RWPE2 (cell line): ENCODE measurements around the gene TRIM54.
"Not testable (repeated sequence)": the region's sequence is repeated elsewhere in the genome, so short reads cannot be mapped to it uniquely, and the experiment has no call there.

Experiments used
- ATAC-seq: fragments of 200-7000 bp; cut with Tn5 transposase; 3 replicates; pipeline ENCODE4 v1.9.1; 2021; ENCODE audit warnings: low read depth
- DNase-seq: peaks from one replicate; pipeline ENCODE4 v3.0.0-alpha.2; 2020; ENCODE audit warnings: low spot score
- H3K27ac ChIP-seq: fragments of 450-650 bp; 2 replicates; pipeline ENCODE4 v1.5.1; 2017; ENCODE audit warnings: mild to moderate bottlenecking; ENCODE audit not compliant: poor library complexity, severe bottlenecking
- H3K27me3 ChIP-seq: fragments of 250-450 bp; sonication (Bioruptor Pico); 2 replicates; pipeline ENCODE4 v1.5.1; 2021; ENCODE audit warnings: mild to moderate bottlenecking, moderate library complexity; ENCODE audit not compliant: insufficient read depth, poor library complexity, severe bottlenecking
- H3K36me3 ChIP-seq: fragments of 250-450 bp; sonication (Bioruptor Pico); 2 replicates; pipeline ENCODE4 v1.5.1; 2020; ENCODE audit warnings: low read depth, mild to moderate bottlenecking, moderate library complexity
- H3K4me1 ChIP-seq: fragments of 250-450 bp; sonication (Bioruptor Pico); 2 replicates; pipeline ENCODE4 v1.5.1; 2021; ENCODE audit warnings: mild to moderate bottlenecking, moderate library complexity; ENCODE audit not compliant: insufficient read depth, poor library complexity, severe bottlenecking
- H3K4me3 ChIP-seq: fragments of 250-450 bp; sonication (Bioruptor Pico); 2 replicates; pipeline ENCODE4 v1.5.1; 2021; ENCODE audit warnings: mild to moderate bottlenecking, moderate library complexity; ENCODE audit not compliant: severe bottlenecking
- H3K9me3 ChIP-seq: fragments of 250-450 bp; sonication (Bioruptor Pico); 2 replicates; pipeline ENCODE4 v1.5.1; 2021; ENCODE audit warnings: mild to moderate bottlenecking, moderate library complexity; ENCODE audit not compliant: severe bottlenecking
- CTCF ChIP-seq: fragments of 450-650 bp; IDR thresholded peaks from one replicate; pipeline ENCODE4 v1.5.1; 2017; ENCODE audit warnings: mild to moderate bottlenecking, moderate library complexity; ENCODE audit not compliant: poor library complexity, severe bottlenecking

TRIM54 gene

DNA sequence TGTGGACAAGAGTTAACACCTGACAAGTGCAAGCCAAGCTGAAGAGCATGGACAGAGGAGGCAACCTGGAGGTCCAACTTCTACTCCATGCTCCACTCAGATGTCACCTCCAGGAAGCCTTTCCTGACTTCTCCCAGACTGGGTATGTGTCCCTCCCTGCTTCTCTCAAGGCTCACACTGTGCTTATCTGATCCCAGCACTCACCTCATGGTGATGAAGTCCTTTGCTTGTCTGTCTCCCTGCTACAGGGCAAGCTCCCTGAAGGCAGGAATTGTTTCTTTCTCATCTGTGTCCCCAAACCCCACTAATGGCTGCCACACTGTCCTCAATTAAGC lies 16.7 kb upstream of the TRIM54 start:
- TF ChIP-seq CTCF, result no peak

GRCh38 chr2:27268296-27268695 lies 13.9 kb upstream of the TRIM54 start:
- peaks cover 34% of the 10 kb centered on the region for H3K27me3 ChIP-seq
- not testable (repeated sequence) for H3K9me3 ChIP-seq, H3K27ac ChIP-seq, H3K36me3 ChIP-seq, DNase-seq, ATAC-seq, H3K4me1 ChIP-seq, H3K4me3 ChIP-seq

More for the DNA sequence above, 16.7 kb upstream of the TRIM54 start:
- Histone ChIP-seq H3K27me3 (peaks cover 60% of the 10 kb centered on the region), H3K4me1 (no peaks in the 10 kb centered on the region), H3K27ac (no peak overlapping the region), H3K4me3 (no peak overlapping the region), H3K36me3 (no peaks in the 10 kb centered on the region), H3K9me3 (no peaks in the 10 kb centered on the region)
- ATAC-seq (no peak), DNase-seq (no peak)

DNA sequence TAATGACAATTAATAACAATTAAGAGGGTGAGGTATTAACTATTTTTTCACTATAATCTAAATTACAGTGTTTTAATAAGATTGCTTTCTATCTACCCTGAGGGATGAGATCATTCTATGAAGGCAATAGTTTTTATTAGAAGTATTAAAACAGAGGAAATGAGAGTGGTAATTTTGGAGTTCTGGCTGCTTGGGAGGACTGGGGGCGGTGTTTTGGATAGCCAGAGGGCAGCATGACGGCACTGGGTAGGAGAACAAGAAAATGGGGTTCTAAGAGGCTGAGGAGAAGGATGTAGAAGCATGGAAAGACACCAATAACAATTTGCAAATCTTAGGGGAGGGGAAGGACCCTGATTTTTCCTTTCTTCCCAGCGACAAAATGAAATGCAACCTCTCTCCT lies 12.1 kb upstream of the TRIM54 start:
- no peak for TF ChIP-seq CTCF
- Histone ChIP-seq H3K9me3 (no peaks in the 10 kb centered on the region), H3K36me3 (no peaks in the 10 kb centered on the region), H3K27ac (no peak overlapping the region), H3K27me3 (peaks cover 15% of the 10 kb centered on the region), H3K4me1 (no peaks in the 10 kb centered on the region), H3K4me3 (no peak overlapping the region)
- no peak for DNase-seq
- no peak for ATAC-seq

GRCh38 chr2:27270670-27271069 lies 11.6 kb upstream of the TRIM54 start:
- no peak for DNase-seq
- Histone ChIP-seq H3K27me3 (peaks cover 10% of the 10 kb centered on the region), H3K4me3 (no peak overlapping the region), H3K36me3 (no peaks in the 10 kb centered on the region), H3K27ac (no peak overlapping the region), H3K9me3 (no peaks in the 10 kb centered on the region), H3K4me1 (no peaks in the 10 kb centered on the region)
- ATAC-seq, result no peak
- TF ChIP-seq CTCF, result no peak

DNA sequence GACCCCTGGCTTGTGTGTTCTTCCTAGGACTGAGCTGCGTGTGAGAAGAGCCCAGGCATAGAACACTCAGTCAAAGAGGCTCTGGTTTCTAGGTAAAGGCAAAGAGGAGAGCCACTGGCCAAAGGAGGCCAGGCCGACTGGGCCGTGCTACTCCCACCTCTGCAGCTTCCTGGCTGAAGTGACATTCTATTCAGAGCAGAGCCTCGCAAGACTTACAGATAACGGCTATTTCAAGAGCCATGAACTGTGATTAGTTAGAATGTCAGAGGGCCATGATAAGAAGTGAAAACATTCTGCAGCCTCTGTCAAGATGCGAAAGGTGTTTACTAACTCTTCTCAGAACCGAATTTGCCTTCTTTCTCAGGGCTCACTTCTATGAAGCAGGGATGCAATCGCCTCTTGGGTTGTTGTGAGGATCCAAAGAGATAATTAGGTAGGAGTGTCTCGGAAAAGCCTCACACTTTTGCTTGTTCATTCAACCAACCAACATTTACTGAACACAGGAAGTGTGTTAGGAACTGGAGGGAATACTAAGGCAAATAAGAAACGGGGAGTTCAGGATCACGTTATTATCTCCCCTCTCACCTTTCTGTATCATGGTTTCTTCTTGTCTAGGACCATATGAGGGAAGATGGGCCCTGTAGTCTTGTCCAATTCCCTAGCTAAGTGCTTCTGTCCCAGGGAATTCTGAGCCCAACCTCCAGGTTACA lies 10.4 kb upstream of the TRIM54 start:
- no peaks in the 10 kb centered on the region for H3K36me3 ChIP-seq
- H3K27me3 ChIP-seq, result peaks cover 2% of the 10 kb centered on the region
- no peak overlapping the region for H3K4me3 ChIP-seq
- H3K4me1 ChIP-seq, result no peaks in the 10 kb centered on the region
- H3K9me3 ChIP-seq, result no peaks in the 10 kb centered on the region
- ATAC-seq (no peak), DNase-seq (no peak)
- TF ChIP-seq CTCF, result no peak
- H3K27ac ChIP-seq, result no peak overlapping the region

- not testable (repeated sequence) for H3K27me3 ChIP-seq, H3K9me3 ChIP-seq, ATAC-seq, DNase-seq, H3K4me3 ChIP-seq, H3K4me1 ChIP-seq, H3K36me3 ChIP-seq, H3K27ac ChIP-seq
Measured at GRCh38 chr2:27272537-27273522, 9.4 kb upstream of the TRIM54 start.
